GM23338 (cell line): ENCODE data around the gene LCE6A. TPM values are rescaled to one million over a fixed set of nuclear protein-coding genes. Genes with fewer than 3 reads are reported as not detected.

ENCODE experiments used
- ATAC-seq: fragments of 200-7000 bp; cut with Tn5 transposase; 3 replicates; pipeline ENCODE4 v1.9.1; 2020
- DNase-seq: peaks from one replicate; pipeline ENCODE4 v3.0.0-alpha.2; 2015; ENCODE audit warnings: low spot score
- H2AFZ ChIP-seq: fragments of 200-600 bp; sonication (generic); 2 replicates; pipeline ENCODE4 v1.8.0; 2016; ENCODE audit warnings: antibody characterized with exemption, mild to moderate bottlenecking, moderate library complexity
- H3F3A ChIP-seq: fragments of 200-600 bp; sonication (generic); replicated peaks from 2 replicates; pipeline ENCODE4 v1.8.0; 2017; ENCODE audit warnings: antibody characterized with exemption, mixed run types, low read depth
- H3K27ac ChIP-seq: fragments of 200-600 bp; sonication (generic); 2 replicates; pipeline ENCODE4 v1.6.1; 2016; ENCODE audit warnings: low read depth
- H3K27me3 ChIP-seq: fragments of 200-600 bp; sonication (generic); 2 replicates; pipeline ENCODE4 v1.8.0; 2016; ENCODE audit warnings: mild to moderate bottlenecking, mixed run types, moderate library complexity; ENCODE audit not compliant: insufficient read depth
- H3K36me3 ChIP-seq: fragments of 200-600 bp; sonication (generic); 2 replicates; pipeline ENCODE4 v1.8.0; 2016; ENCODE audit warnings: mild to moderate bottlenecking; ENCODE audit not compliant: insufficient read depth
- H3K4me1 ChIP-seq: fragments of 200-600 bp; sonication (generic); 2 replicates; pipeline ENCODE4 v1.8.0; 2016; ENCODE audit warnings: mild to moderate bottlenecking, moderate library complexity; ENCODE audit not compliant: insufficient read depth
- H3K4me2 ChIP-seq: fragments of 200-600 bp; sonication (generic); 2 replicates; pipeline ENCODE4 v1.7.1; 2017; ENCODE audit warnings: mixed run types
- H3K4me3 ChIP-seq: fragments of 200-600 bp; sonication (generic); 2 replicates; pipeline ENCODE4 v1.6.1; 2016; ENCODE audit warnings: mixed run types
- H3K79me2 ChIP-seq: fragments of 200-600 bp; sonication (generic); replicated peaks from 2 replicates; pipeline ENCODE4 v1.8.0; 2017; ENCODE audit warnings: mild to moderate bottlenecking; ENCODE audit not compliant: insufficient read depth
- H3K9me2 ChIP-seq: fragments of 200-600 bp; sonication (generic); 2 replicates; pipeline ENCODE4 v1.8.0; 2017; ENCODE audit not compliant: insufficient read depth
- H4K20me1 ChIP-seq: fragments of 200-600 bp; sonication (generic); replicated peaks from 2 replicates; pipeline ENCODE4 v1.8.0; 2017; ENCODE audit warnings: mild to moderate bottlenecking; ENCODE audit not compliant: insufficient read depth
- H3K27ac Mint-ChIP-seq: 2 replicates; pipeline ENCODE4 v1.8.0; 2020; ENCODE audit warnings: inconsistent platforms, mild to moderate bottlenecking, moderate library complexity, mixed read lengths
- H3K27me3 Mint-ChIP-seq: 3 replicates; pipeline ENCODE4 v1.8.0; 2022; ENCODE audit warnings: low read depth, mild to moderate bottlenecking, moderate library complexity, mixed read lengths, inconsistent platforms; ENCODE audit not compliant: insufficient read depth, poor library complexity
- H3K36me3 Mint-ChIP-seq: 3 replicates; pipeline ENCODE4 v1.8.0; 2021; ENCODE audit warnings: low read depth, mild to moderate bottlenecking, inconsistent platforms, moderate library complexity, mixed read lengths
- H3K4me1 Mint-ChIP-seq: 3 replicates; pipeline ENCODE4 v1.8.0; 2020; ENCODE audit warnings: mild to moderate bottlenecking, inconsistent platforms, mixed read lengths
- H3K4me3 Mint-ChIP-seq: 3 replicates; pipeline ENCODE4 v1.8.0; 2021; ENCODE audit warnings: moderate library complexity, mild to moderate bottlenecking, inconsistent platforms, mixed read lengths
- H3K9me3 Mint-ChIP-seq: 3 replicates; pipeline ENCODE4 v1.8.0; 2020; ENCODE audit warnings: moderate library complexity, mild to moderate bottlenecking, inconsistent platforms, mixed read lengths
- CREB1 ChIP-seq: fragments of 250-450 bp; sonication (Bioruptor Pico); IDR thresholded peaks from 2 replicates; pipeline ENCODE4 v1.5.0; 2020; ENCODE audit warnings: low read depth, mild to moderate bottlenecking, moderate library complexity
- CTCF ChIP-seq, 2 experiments: fragments of 200-600 bp in 1 of 2; sonication (generic) in 1 of 2; conservative IDR thresholded peaks; 2 replicates each; pipeline versions ENCODE4 v1.5.1 to v1.6.1; 2016 to 2017; ENCODE audit warnings: antibody characterized with exemption in 2 of 2, low read depth in 2 of 2, mild to moderate bottlenecking in 2 of 2, moderate library complexity in 1 of 2
- EZH2 ChIP-seq: fragments of 200-600 bp; sonication (generic); IDR thresholded peaks from one replicate; pipeline ENCODE4 v1.8.0; 2017; ENCODE audit warnings: antibody characterized with exemption, mild to moderate bottlenecking, low read depth; ENCODE audit not compliant: unreplicated experiment
- NANOG ChIP-seq: IDR thresholded peaks from 2 replicates; pipeline ENCODE4 v1.6.1; 2016; ENCODE audit warnings: antibody characterized with exemption, borderline replicate concordance
- REST ChIP-seq: IDR thresholded peaks from one replicate; pipeline ENCODE4 v1.6.1; 2018; ENCODE audit warnings: antibody characterized with exemption; ENCODE audit not compliant: unreplicated experiment
- STAT1 ChIP-seq: IDR thresholded peaks from one replicate; pipeline ENCODE4 v1.6.1; 2016; ENCODE audit warnings: antibody characterized with exemption; ENCODE audit not compliant: unreplicated experiment
- ZNF114 ChIP-seq: fragments of 250-450 bp; sonication (Bioruptor Pico); IDR thresholded peaks from 2 replicates; pipeline ENCODE4 v1.5.0; 2020; ENCODE audit warnings: mild to moderate bottlenecking, moderate library complexity
- ZNF331 ChIP-seq: fragments of 250-450 bp; sonication (Bioruptor Pico); IDR thresholded peaks from 2 replicates; pipeline ENCODE4 v1.5.0; 2020; ENCODE audit warnings: low read depth, mild to moderate bottlenecking, moderate library complexity
- polyA plus RNA-seq: library from polyadenylated mRNA; unstranded; fragments of >200 nt; fragmentation: Nextera tagmentation; extraction: Ambion mirVana; gene quantifications from 2 replicates; pipeline ENCODE4 v1.2.1, GENCODE V29; 2016
- total RNA-seq: library from RNA; depleted of rRNA; stranded (reverse); fragments of >200 nt; shearing (Covaris generic); gene quantifications from 2 replicates; pipeline ENCODE4 v1.2.3, GENCODE V29; 2014

Gene LCE6A
- total and polyA plus RNA-seq, 2 experiments from 2014 or later = not detected

GRCh38 chr1:152796421-152796820 is 46.2 kb upstream of the LCE6A start, which contains the start of gene LCE1D:
Gene LCE1D (plus strand): TSS chr1:152796721. CDS start chr1:152797795, 1,074 bp downstream.
- Histone ChIP-seq H4K20me1 (no peaks in the 10 kb centered on the region), H3K4me1 (no peaks in the 10 kb centered on the region), H3F3A (no peaks in the 10 kb centered on the region), H3K27me3 (no peaks in the 10 kb centered on the region), H3K4me3 (no peak within 1 kb of the TSS), H3K79me2 (no peaks in the 10 kb centered on the region), H3K9me2 (no peaks in the 10 kb centered on the region; the same call in 1 of the 2 replicates), H3K27ac (no peak within 1 kb of the TSS), H3K36me3 (no peaks in the 10 kb centered on the region), H3K4me2 (no peak within 1 kb of the TSS), H2AFZ (no peak within 1 kb of the TSS)
- no peak for DNase-seq
- Mint-ChIP-seq H3K4me1 (peaks cover 2% of the 10 kb centered on the region; the same call in 1 of the 3 replicates), H3K4me3 (no peak within 1 kb of the TSS), H3K9me3 (no peaks in the 10 kb centered on the region), H3K27me3 (peaks cover 3% of the 10 kb centered on the region), H3K27ac (no peak within 1 kb of the TSS), H3K36me3 (no peaks in the 10 kb centered on the region)
- no peak for TF ChIP-seq EZH2
- no peak for TF ChIP-seq STAT1
- no peak for TF ChIP-seq ZNF114 (CRISPR knock-in tag)
- no peak for TF ChIP-seq CREB1 (CRISPR knock-in tag)
- TF ChIP-seq REST = no peak
- no peak for TF ChIP-seq ZNF331 (CRISPR knock-in tag)
- no peak for TF ChIP-seq CTCF (conservative IDR thresholded peaks at IDR 0.05; ENCODE audit: low read depth in 2 of 2)
- TF ChIP-seq NANOG = no peak
- ATAC-seq = no peak

GRCh38 chr1:152801333-152801732 is 41.3 kb upstream of the LCE6A start:
- no peaks in the 10 kb centered on the region for H3K36me3 ChIP-seq
- H3K27me3 Mint-ChIP-seq = peaks cover 3% of the 10 kb centered on the region
- no peaks in the 10 kb centered on the region for H3K4me1 Mint-ChIP-seq
- DNase-seq (no peak), ATAC-seq (no peak)
- TF ChIP-seq CREB1 (CRISPR knock-in tag) (no peak), ZNF331 (CRISPR knock-in tag) (no peak), STAT1 (no peak), REST (no peak)
- no peaks in the 10 kb centered on the region for H3K36me3 Mint-ChIP-seq
- H3K9me2 ChIP-seq = no peaks in the 10 kb centered on the region; the same call in 1 of the 2 replicates
- no peak overlapping the region for H3K4me3 ChIP-seq
- H3K4me2 ChIP-seq = no peak overlapping the region
- H3K9me3 Mint-ChIP-seq = no peaks in the 10 kb centered on the region
- H3K27me3 ChIP-seq = no peaks in the 10 kb centered on the region
- no peak overlapping the region for H2AFZ ChIP-seq
- H3K27ac ChIP-seq = no peak overlapping the region
- H3K27ac Mint-ChIP-seq = no peak overlapping the region
- H3F3A ChIP-seq = no peaks in the 10 kb centered on the region
- H3K79me2 ChIP-seq = no peaks in the 10 kb centered on the region
- H3K4me1 ChIP-seq = no peaks in the 10 kb centered on the region
- H3K4me3 Mint-ChIP-seq = no peak overlapping the region
- no peaks in the 10 kb centered on the region for H4K20me1 ChIP-seq
